DMS79 treated with DMSO at 0.1 percent for 48 hours (cell line): ENCODE measurements around the gene DCT.
A peak's percentile ranks its signal among the peaks of the same experiment; 100 is the strongest.

Experiments
- DNase-seq: peaks from one replicate; lab custom pipeline; 2025; lab: John Stamatoyannopoulos, UW

DCT gene

DNA sequence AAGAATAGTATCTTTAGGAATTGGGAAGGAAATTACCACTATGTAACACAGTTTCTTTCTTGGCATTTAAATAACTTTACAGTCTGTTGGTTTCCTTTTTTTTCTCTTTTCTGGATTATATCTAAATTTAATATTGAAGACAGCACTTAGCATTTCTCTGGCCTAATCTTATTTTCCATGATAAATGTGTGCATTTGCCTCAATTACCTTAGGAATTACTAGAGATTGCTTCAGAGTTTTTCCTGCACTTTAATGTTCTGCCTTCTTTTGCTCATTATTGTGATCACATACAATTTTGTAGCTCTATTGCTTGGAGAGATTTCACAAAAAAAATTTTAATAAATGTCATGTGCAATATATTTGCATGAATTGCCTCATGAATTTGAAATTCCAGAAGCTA, 25.1 kb downstream of the DCT start:
- DNase-seq: no peak

- no peak for DNase-seq
Measured at GRCh38 chr13:94444826-94445225, 34.7 kb downstream of the DCT start.

DNA sequence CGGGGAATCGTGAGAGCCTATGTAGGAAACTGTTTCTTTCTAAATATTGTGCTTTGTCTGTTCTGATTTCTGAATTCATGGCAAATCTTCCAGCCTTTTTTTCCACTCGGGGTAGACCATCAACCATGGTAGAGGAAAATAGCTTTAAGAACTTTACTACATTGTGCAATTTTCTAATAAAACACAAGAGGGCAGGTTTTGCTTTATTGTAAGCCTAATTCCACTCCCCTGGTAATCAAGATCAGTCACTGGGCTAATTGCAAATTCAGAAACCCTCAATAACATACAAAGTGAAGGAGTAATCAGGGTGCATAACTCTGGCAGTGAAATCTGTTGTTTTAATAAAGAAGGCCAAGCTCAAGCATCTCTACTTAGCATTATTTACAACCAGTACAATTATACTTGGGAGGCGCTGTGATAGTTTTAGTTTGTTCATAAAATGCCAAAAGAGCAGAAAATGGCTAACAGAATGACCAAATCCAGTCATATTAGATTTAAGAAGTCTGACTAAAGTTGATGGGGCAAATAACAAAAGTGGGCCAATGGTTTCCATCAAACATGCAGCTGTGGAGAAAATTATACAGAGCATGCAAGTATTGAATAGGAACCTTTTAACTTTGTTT, 43.8 kb downstream of the DCT start:
- DNase-seq: peak; percentile 91

DNA sequence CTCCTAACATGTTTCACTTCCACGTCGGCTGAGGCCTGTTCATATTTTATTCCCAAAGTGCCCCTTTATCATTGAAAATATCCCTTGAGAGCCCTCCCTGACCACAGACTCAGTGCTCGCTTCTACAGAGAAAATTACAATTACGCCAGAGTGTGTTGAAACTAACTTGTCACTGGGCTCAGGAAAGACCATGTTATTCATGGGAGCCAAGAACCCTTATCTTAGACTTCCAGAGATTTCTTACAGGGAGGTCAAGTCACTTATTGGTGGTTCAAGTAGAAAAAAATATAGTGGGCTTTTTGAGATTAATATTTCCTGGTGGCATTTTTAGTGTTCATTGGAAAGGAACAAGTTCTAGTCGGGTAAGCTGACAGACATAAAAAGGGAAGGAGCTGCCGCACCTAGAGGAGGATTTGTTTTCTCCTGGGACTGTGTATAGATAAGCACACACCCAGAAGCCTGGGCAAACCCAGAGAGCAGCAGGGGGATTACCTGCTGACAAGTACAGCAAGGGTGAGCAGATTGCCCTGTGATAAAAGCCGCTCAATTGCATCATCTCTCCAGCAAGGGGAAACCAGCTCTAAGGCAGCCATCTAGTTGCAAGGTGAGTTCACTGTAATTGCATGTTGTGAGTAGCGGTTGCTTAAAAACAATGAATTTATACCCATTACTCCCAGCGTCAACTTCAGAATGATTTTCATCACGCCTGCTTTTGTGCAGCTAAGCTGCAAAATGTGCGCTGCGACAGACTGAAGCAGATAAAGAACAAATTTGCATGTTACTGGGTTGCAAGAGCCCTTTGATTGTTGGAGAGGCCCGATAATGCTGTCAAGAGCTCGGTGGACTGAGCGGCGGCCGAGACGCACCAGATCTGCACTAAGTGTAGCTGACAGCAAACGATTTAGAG, 46.2 kb downstream of the DCT start:
- DNase-seq: peak; percentile 96

GRCh38 chr13:94431987-94432386, 47.5 kb downstream of the DCT start:
- DNase-seq: peak; percentile 48

DNA sequence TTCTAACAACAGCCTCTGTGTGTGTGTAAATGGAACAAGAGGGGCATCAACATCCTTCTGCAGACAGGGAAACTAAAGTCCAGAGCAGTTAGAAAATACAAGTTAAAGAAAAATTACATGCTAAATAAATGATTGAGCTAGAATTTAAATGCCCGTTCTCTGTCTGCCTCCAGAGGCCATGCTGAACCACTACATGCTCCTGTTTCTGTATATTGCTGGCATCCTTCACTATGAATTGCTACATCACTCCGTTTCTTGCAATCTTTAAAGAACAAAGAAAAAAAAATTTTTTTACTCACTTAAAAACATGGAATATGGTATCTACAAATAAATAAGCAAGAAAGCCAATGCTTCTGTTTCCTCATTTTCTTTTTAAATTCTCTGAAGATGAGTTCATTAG, 47.9 kb downstream of the DCT start:
- DNase-seq: no peak

DNA sequence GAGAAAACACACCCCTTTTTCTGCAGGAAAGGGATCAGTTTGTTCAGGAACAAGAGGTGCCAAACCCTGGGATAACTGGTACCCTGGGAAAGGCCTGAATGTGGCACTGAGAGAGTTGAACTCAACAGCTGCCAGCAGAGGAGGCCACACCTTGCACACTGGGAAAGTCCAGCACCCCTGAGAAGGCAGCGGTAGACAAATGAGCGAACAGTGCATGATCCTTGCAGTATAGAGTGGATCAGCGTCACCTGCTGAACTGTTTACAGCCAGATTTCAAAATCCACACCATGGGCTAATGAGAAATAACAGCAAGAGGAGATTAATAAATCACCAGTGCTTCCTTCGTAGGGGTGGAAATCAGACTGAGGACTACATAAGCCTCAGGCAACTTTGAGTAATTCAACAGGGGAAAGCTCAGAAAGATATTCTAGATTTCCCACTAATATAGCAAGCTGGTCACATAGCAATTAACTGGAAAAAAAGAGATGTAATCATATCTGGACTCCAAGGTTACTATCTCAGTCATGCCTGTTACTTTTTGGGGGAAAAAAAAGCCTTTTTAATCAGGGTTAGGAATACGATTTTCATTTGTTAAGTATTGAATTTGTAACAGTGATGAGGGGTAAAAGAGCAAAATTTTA, 52.0 kb downstream of the DCT start:
- no peak for DNase-seq

- DNase-seq: no peak
Measured at GRCh38 chr13:94419925-94420305, 59.6 kb downstream of the DCT start.

DNA sequence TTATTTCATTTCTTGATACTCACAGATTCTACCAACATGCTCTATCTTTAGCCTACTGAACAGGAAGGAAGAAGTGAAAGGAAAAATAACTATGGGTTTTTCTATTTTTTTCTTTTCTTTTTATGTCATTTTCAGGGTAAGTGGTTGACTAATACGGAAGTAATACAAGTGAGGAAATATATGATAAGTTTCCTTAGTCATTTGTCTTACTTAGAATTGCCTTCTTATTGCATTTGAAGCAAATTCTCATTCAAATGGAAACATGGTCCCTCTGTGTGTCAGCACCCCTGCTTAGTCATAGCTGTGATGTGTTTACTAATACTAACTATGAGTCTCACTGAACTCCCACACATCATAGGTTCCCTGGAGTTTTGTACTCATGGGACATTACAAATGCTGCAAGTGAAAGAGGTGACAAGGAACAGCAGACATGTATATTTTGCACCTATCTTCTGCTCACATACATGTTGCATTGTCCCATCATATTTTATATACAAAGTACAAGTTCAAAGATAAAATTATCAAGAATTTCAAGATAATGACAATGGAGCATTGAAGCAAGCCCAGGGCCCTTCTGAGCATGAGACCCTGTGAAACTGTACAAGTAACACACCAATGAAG, 60.1 kb downstream of the DCT start:
- DNase-seq: no peak

GRCh38 chr13:94417294-94417693, 62.2 kb downstream of the DCT start:
- DNase-seq: no peak

- DNase-seq: peak; percentile 95
Measured at GRCh38 chr13:94416454-94417080, 62.9 kb downstream of the DCT start.

DNA sequence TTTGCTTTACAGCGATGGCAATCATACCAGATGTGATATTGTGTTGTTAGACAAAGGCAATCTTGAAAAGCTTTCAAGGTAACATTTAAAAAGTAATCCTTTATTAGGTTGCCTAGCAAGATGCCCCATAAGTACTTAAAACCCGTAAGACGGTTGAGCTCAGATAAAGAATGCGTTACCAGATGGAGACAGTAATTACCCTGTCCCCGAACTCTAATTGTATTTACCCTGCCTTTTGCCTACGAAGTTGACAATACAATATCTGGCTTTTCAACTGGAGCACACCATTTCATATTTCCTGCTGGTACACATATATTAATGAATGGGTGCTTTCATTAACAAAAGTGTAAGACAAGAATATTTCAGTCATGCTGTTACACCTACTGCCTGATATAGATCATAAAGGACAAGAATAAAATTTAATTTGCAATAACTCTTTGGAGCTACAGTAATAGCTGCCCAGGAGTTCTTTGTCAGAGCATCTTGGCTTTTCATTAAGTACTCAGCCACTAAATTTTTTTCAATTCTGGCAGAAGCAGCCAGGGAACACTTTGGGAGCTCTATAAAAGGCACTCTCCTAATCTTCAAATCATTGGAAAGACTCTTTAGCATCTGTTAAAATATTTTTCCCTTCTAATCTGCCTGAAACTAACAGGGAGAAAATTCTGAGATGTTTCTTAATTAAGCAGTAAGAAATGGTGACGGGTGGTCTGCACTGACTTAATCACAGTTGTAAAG, 63.8 kb downstream of the DCT start:
- DNase-seq: peak; percentile 100

- no peak for DNase-seq
Measured at GRCh38 chr13:94414708-94415107, 64.8 kb downstream of the DCT start.

DNA sequence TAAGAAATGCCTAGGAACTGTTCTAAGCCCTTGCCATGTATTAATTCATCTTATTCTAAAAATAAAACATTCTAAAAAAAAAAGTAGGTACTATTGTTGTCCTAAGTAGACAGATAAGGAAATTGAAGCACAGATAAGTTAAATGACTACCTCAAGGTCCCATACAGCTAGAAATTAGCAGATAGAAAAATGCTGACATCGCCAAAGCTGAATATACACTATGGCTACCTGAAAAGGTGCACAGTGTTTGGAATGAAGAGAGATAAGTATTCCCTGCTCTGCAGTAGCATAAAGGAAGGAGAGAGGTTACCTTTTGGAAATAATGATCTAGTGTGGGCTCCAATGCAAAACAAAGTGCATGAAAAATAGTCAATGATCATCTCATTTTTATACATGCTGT, 65.3 kb downstream of the DCT start:
- DNase-seq: peak; percentile 85

DNA sequence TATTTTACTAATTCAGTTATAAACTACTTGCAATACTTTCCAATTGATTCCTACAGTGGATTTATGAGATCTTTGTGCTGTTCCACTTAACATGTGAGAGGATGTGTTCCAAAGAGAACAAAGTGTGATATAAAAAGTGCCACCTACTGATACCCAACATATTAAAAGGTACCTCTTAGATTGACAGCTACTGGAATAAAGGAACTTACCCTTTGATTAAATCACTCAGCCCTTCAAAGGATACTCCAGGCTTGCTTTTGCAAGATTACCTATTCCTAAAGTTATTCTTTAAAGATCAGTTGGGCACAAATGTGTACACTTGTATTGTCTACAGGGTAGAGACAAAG, 65.9 kb downstream of the DCT start:
- DNase-seq: peak; percentile 72

DNA sequence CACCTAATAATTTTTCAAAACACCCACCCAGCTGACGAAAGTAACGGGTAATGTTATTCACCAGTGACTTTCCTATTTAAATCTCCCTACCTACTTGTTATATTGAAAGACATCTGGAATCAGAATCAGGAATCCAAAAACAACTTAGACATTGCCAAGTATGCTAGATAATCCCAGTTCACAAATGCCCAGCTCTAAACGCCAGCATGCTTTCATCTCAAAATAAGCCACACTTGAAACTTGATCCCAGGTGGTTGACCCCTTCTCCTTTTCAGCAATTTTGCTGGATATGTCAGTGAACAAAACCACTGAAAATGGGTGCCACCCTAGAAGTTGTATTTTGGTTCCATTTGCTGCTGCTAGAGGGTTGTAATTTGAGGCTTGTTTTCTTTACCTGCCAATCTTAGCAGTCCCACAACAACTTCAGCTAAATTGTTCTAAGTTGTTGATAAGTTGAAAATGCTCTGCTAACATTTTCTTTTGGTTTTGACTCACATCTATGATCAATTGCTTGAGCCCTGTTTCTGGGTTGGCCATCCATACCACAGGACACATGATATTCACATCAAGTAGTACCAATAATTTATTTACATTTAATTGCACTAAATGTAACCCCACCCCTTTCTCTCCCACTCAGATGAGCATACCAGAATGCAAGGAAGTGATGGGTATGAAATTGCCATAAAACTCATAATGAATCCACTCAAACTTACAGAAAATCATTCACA, 66.4 kb downstream of the DCT start:
- no peak for DNase-seq

DNA sequence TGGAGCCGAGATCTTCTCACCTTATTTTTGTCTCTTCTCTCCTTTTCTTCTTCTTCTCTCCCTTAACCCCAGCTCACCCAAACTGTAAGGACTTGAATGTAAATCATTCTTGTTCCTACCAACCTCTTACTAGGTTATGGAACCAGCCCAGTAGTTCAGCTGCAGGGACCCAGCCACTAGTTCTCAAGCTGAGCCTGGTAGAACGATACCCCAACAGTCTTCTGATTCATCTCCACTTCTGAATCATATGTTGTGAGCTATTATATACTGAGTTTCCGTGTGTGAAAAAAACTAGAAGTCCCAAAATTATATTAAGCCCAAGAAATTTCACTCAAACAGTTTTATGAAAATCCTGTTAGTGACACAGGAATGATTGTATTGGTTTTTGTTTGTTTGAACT, 67.7 kb downstream of the DCT start:
- DNase-seq: no peak

- DNase-seq: no peak
Measured at GRCh38 chr13:94408314-94409036, 71.0 kb downstream of the DCT start.

- no peak for DNase-seq
Measured at GRCh38 chr13:94400874-94401273, 78.6 kb downstream of the DCT start.

DNA sequence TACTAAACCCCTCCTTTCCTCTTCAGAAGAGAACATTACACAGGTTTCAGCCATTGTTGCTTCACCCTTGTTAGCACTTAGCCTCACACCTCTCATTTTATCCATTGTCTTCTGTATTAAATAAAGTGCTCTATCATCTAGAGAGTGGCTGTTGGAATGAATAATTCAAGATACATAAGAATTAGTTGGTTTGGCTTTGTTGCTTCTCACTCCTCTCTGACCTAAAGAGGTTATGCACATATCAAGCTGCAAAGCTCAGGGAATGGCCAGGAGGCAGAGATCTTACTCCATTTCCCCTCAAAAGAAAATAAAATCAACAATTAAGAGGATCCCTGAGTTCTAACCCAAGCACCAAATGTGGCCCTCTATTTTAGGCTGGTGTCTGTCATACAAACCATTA, 79.7 kb downstream of the DCT start:
- no peak for DNase-seq
